Stimulated activated CD4-positive, alpha-beta T cell treated with anti-CD3 and anti-CD28 coated beads, Interleukin-4, amount 100 ng/mL, for 1 hour (primary cell): ENCODE results near the gene FEZ2.

ENCODE experiments used
- DNase-seq: peaks from one replicate; pipeline ENCODE4 v3.0.0-alpha.2; 2020

FEZ2 gene

DNA sequence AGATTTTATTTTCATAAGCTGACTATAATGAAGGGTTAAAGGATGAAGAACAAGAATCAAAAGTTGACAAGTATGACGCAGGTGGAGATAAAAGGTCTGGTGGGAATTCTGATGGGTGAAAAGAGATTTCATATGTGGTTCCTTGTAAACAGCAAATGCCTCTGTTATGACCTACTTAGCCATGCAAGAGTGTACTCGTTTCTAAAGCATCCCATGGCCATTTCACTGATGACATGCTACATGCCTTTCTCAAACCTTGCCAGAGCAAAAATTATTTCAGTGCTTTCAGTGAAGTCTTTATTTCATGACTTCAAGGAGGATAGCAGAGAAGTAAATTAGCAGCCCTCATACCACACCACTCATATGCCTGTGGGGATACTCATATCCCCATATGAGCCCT is 71.7 kb downstream of the FEZ2 start:
- no peak for DNase-seq

DNA sequence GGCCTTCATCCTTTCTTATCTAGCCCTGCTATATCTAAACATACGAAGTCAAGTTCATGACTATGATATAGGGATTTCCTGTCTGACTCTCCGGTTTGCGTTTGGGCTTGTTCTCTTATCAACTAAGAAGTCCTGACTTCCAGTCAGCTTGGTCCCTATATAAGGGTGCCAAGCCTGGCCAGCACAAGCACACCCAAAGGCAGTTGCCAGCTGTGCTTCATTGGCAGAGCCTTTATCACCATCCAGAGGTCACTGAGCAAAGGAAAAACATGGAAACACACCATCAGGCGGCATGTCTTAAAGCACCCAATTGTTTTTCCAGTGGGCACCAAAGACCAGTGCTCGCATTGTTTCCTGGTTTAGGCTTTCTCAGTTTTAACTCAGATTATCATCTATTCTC is 72.7 kb downstream of the FEZ2 start:
- DNase-seq = no peak

DNA sequence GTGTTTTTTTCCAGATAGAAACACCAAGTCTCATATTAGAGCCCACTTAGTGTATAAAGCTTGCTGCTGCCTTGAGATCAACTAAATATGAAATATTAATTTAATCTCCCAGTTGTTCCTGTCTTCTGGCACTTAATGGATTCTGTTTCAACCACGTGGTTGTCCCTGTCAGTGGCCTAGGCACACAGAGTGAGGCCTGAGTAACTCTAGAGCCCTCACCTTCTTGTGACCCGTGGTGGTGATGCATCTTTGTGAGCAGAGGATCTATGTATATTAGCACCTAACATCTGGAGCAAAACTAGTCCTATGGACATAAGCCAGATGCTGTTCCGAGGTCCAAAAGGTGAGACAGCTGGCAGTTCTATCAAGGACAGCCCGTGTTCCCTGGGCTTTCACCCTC is 74.8 kb downstream of the FEZ2 start:
- DNase-seq = no peak

DNA sequence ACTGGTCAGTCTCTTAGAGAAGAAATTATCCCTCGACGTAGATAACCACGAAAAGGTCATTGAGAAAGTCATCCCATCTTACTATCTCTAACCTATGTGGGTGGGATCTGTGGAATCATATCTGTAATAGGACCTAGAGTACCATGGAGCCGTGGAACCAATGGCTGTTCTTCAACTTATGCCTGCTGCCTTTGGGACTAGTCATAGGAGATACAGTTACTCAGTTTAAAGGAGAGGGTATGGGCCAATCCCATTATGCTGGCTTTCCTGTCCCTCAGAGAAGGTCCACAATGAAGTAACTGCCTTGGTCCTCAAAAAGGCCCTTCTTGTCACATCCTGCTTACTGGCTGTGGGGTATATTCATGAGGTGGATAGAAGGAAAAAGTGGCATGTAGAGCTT is 77.5 kb downstream of the FEZ2 start:
- no peak for DNase-seq

DNA sequence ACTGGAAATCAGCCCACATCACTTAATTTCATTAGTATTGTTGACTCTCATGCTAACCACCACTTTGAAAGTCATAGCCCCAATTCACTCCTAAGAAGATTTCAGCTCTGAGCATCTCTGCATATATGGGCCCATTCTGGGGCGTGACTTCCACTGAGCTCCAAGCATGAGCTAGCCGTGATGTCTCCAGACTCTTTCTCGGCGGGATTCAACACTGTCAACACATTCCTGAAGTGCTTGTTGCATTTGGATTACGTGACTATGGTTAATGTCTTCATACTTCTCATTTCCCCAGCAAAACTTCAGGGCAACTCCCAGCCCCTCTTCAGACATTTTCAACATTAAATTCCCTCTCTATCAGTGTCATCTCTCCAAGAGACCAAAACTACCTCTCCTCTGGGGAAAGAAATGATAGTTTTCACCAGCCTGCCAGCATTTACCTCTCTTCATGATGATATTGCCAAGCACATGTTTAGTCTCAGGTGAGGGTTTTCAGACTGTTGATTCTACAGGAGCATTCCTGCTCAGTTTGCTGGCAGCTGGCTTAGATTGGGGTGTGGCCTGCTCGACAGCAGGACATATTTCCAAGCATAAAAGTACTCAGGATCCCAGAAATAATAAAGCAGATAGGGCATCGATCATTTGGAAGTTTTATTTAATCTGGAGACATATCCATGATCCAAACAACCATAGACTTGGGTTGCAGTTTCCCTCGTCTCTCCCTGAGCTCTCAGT is 81.7 kb downstream of the FEZ2 start:
- no peak for DNase-seq

DNA sequence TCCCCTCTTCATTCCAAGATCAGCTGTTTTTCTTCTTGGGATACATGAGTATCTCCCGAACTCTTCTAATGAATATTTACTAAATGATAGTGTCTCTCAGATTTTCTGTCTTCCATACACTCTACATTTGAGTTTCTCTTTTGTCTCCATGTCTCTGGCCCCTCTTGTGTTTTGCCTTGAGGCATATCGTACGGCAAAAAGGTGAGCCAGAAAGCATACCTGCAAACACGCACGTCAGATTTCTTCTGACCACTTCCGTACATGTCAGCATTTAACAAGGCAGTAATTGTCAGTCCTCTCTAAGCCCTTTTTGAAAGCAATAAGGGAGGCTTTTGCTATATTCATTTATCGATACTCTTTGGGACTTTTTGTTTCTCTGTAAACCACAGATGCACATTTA is 82.4 kb downstream of the FEZ2 start:
- no peak for DNase-seq

DNA sequence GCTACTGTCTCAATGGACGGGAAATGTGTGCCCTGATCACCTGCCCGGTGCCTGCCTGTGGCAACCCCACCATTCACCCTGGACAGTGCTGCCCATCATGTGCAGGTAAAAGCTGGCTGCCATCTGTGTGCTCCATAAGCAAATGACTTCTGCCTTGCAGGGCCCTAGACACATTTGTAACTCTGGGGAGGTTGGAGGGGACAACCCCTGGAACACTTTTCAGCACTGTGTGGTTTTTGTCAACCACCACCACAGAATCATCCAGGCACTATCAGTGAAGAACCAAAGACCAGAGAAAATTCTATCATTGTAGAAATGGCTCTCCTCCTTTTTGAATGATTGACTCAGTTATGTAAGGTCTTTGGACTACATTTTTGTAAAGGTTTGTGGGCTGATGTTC is 84.3 kb downstream of the FEZ2 start:
- no peak for DNase-seq

DNA sequence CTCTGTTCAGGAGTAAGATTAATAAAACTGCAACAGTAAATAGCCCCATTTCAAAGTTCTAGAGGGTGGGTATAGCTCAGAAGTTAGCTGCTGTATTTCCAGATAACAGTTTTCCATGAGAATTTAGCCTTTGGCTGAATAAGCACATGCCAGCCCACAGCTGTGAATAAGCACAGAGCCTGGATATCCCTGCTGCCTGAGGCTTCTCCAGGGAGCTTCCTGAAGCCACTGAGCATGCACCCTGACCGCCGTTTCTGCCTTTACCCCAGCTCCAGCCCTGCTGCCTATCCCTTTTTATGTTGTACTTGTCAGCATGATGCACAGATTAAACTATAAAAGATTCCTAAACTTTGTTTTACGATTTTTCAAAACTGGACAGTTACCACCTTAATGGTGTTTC is 85.3 kb downstream of the FEZ2 start:
- no peak for DNase-seq

DNA sequence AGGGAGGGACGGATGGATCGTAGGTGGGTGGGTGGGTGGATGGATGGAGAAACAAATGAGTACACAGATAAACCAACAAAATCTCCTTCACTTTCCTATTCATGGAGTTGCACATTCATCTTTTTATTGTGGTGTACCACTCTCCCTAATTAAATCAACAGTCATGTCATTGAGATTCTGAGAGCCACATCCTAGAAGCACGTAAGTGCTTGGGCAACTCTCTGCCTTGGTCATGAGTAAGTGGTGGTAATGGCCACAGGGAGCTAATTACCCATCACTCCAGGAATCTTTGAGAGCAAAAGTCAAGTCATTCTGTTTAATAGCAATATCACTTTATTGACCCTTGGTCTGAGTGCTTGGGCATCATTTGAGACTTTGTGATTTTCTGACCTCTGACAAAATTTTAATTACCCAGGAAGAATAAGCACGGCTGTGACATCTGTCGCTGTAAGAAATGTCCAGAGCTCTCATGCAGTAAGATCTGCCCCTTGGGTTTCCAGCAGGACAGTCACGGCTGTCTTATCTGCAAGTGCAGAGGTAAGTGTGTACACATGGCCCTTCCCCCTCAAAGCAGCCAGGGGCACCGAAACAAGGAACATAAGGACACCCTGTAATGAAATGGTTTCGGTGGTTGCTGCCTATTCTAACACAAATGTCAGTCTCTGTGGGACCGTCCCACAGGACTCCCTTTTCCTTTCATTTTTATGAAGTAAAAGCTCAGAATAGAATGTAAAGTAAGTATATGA is 85.9 kb downstream of the FEZ2 start:
- no peak for DNase-seq

DNA sequence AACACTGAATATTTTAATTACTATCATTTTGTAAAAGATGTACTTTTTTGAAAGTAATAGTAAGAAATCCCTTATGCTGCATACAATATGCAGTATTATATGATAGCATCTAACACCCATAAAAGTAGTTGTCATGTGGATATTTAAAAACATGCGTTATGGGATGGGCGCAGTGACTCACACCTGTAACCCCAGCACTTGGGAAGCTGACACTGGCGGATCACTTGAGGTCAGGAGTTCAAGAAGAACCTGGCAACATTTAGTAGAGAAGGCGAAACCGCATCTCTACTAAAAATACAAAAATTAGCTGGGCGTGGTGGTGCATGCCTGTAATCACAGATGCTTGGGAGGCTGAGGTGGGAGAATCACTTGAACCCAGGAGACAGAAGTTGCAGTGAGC is 88.9 kb downstream of the FEZ2 start:
- no peak for DNase-seq

DNA sequence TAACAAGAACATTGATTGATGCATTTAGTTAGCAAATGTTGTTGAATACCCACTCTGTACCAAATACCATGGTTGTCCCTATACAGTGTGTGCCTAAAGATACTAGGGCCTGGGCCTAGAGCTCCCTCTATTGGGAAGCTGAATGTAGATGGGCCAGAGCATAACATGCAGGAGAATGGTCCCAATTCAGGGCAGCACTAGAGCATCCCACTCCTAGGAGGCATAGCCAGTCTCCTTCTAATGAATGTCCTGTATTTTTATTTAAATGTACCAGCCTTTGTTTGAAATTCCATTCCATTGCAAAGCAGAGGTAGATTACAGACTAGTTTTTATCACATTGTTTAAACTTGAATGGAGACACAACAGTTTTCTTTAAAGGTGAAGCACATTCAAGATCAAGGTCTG is 90.6 kb downstream of the FEZ2 start:
- DNase-seq = peak; percentile 8
